H1 (cell line): ENCODE data around the gene SPPL3. TPM values are rescaled to one million over a fixed set of nuclear protein-coding genes. Genes with fewer than 3 reads are reported as not detected.

ENCODE experiments used
- CTCF ChIA-PET: fragments of 300-600 bp; sonication (Branson Sonifier 250); formaldehyde crosslinking; loops from one replicate; lab custom pipeline; 2021; ENCODE audit not compliant: partially characterized antibody; lab: Charles Lee
- POLR2A ChIA-PET: fragments of 300-600 bp; sonication (Branson Sonifier 250); formaldehyde crosslinking; loops from one replicate; lab custom pipeline; 2021; ENCODE audit warnings: inconsistent platforms; ENCODE audit not compliant: partially characterized antibody; lab: Charles Lee
- DNase-seq, 2 experiments: peaks; one replicate each; pipeline versions ENCODE4 v3.0.0 to v3.0.0-alpha.2; 2010 to 2022; ENCODE audit warnings: low spot score in 2 of 2, low read depth in 1 of 2, mixed read lengths in 1 of 2
- FAIRE-seq: peaks from 2 replicates; lab custom pipeline; 2011; peaks lifted over from hg19 to GRCh38; lab: Jason Lieb, UNC
- H2AFZ ChIP-seq: 2 replicates; pipeline ENCODE4 v1.8.1; 2012; ENCODE audit warnings: low read length, inconsistent platforms
- H2AK5ac ChIP-seq: 2 replicates; pipeline ENCODE4 v1.6.1; 2013; ENCODE audit warnings: low read depth, low read length
- H2BK120ac ChIP-seq: replicated peaks from 2 replicates; pipeline ENCODE3; 2013; ENCODE audit warnings: low read depth, low read length, inconsistent platforms
- H2BK12ac ChIP-seq: 2 replicates; pipeline ENCODE4 v1.6.1; 2013; ENCODE audit warnings: low read depth, low read length
- H2BK15ac ChIP-seq: 2 replicates; pipeline ENCODE4 v1.6.1; 2013; ENCODE audit warnings: low read length
- H2BK20ac ChIP-seq: 2 replicates; pipeline ENCODE4 v1.6.1; 2013; ENCODE audit warnings: low read length
- H2BK5ac ChIP-seq: 2 replicates; pipeline ENCODE4 v1.6.1; 2013; ENCODE audit warnings: low read depth, low read length
- H3K14ac ChIP-seq: 2 replicates; pipeline ENCODE4 v1.6.1; 2013; ENCODE audit warnings: inconsistent platforms; ENCODE audit not compliant: insufficient read length
- H3K18ac ChIP-seq: 2 replicates; pipeline ENCODE4 v1.6.1; 2013; ENCODE audit warnings: low read length; ENCODE audit errors: extremely low read depth
- H3K23ac ChIP-seq: 2 replicates; pipeline ENCODE4 v1.6.1; 2013; ENCODE audit warnings: inconsistent platforms; ENCODE audit not compliant: insufficient read length
- H3K23me2 ChIP-seq: 2 replicates; pipeline ENCODE4 v1.6.1; 2013; ENCODE audit warnings: low read depth, low read length
- H3K27ac ChIP-seq: 2 replicates; pipeline ENCODE4 v1.6.1; 2011; ENCODE audit warnings: low read depth, low read length, inconsistent platforms
- H3K27me3 ChIP-seq, 4 experiments: replicated peaks in 1 of 4; 1 replicate in 1 of 4; 2 replicates in 3 of 4; pipeline versions ENCODE4 v1.6.1 to v1.8.1; 2011 to 2013; ENCODE audit warnings: low read length in 3 of 4, mild to moderate bottlenecking in 3 of 4, inconsistent platforms in 2 of 4, mixed read lengths in 2 of 4, moderate library complexity in 1 of 4; ENCODE audit not compliant: control insufficient read depth in 3 of 4, insufficient read depth in 3 of 4; ENCODE audit errors: extremely low read depth in 1 of 4
- H3K36me3 ChIP-seq, 4 experiments: 2 replicates each; pipeline versions ENCODE4 v1.6.1 to v1.8.1; 2011 to 2013; ENCODE audit warnings: mild to moderate bottlenecking in 4 of 4, low read length in 3 of 4, moderate library complexity in 2 of 4, control low read depth in 1 of 4, inconsistent platforms in 1 of 4; ENCODE audit not compliant: insufficient read depth in 4 of 4, control insufficient read depth in 2 of 4
- H3K4ac ChIP-seq: replicated peaks from 2 replicates; pipeline ENCODE3; 2013; ENCODE audit warnings: low read length, low read depth, mixed read lengths, inconsistent platforms; ENCODE audit not compliant: insufficient read length
- H3K4me1 ChIP-seq, 4 experiments: replicated peaks in 1 of 4; 1 replicate in 1 of 4; 2 replicates in 3 of 4; pipeline versions ENCODE4 v1.6.1 to v1.8.1; 2011 to 2013; ENCODE audit warnings: low read length in 3 of 4, inconsistent platforms in 2 of 4, mixed read lengths in 1 of 4; ENCODE audit not compliant: insufficient read depth in 4 of 4, control insufficient read depth in 3 of 4
- H3K4me2 ChIP-seq, 2 experiments: 2 replicates each; pipeline versions ENCODE4 v1.6.1 to v1.8.1; 2011 to 2013; ENCODE audit warnings: low read depth in 2 of 2, low read length in 2 of 2, control low read depth in 1 of 2, inconsistent platforms in 1 of 2, mild to moderate bottlenecking in 1 of 2; ENCODE audit not compliant: insufficient read depth in 1 of 2
- H3K4me3 ChIP-seq, 4 experiments: fragments of 200-600, 300-600 bp in 1 of 4; sonication (generic), shearing (Covaris generic), sonication (Bioruptor Twin) in 1 of 4; 2 replicates each; pipeline versions ENCODE4 v1.5.1 to v1.8.1; 2011 to 2016; ENCODE audit warnings: low read length in 4 of 4, low read depth in 3 of 4, control low read depth in 2 of 4, inconsistent platforms in 2 of 4, mild to moderate bottlenecking in 2 of 4, mixed read lengths in 1 of 4, moderate library complexity in 1 of 4; ENCODE audit not compliant: insufficient read depth in 2 of 4; ENCODE audit errors: extremely low read depth in 1 of 4
- H3K56ac ChIP-seq: replicated peaks from 2 replicates; pipeline ENCODE3; 2013; ENCODE audit warnings: low read depth, mild to moderate bottlenecking, mixed read lengths, low read length, inconsistent platforms; ENCODE audit not compliant: insufficient read length
- H3K79me1 ChIP-seq: 2 replicates; pipeline ENCODE4 v1.6.1; 2013; ENCODE audit warnings: low read depth, low read length, control low read depth
- H3K79me2 ChIP-seq, 2 experiments: 2 replicates each; pipeline versions ENCODE4 v1.6.1 to v1.8.1; 2012 to 2013; ENCODE audit warnings: low read length in 2 of 2, mild to moderate bottlenecking in 2 of 2, inconsistent platforms in 1 of 2; ENCODE audit not compliant: insufficient read depth in 2 of 2, control insufficient read depth in 1 of 2
- H3K9ac ChIP-seq, 4 experiments: replicated peaks in 1 of 4; 1 replicate in 1 of 4; 2 replicates in 3 of 4; pipeline versions ENCODE4 v1.6.1 to v1.8.1; 2011 to 2013; ENCODE audit warnings: low read depth in 3 of 4, low read length in 3 of 4, control low read depth in 2 of 4, mild to moderate bottlenecking in 2 of 4, moderate library complexity in 2 of 4, inconsistent platforms in 1 of 4; ENCODE audit errors: extremely low read depth in 1 of 4
- H3K9me3 ChIP-seq, 2 experiments: 2 replicates each; pipeline versions ENCODE4 v1.6.1 to v1.8.1; 2012 to 2013; ENCODE audit warnings: mild to moderate bottlenecking in 2 of 2, moderate library complexity in 2 of 2, control low read depth in 1 of 2, inconsistent platforms in 1 of 2, low read depth in 1 of 2, low read length in 1 of 2, mixed read lengths in 1 of 2; ENCODE audit not compliant: insufficient read depth in 2 of 2
- H4K20me1 ChIP-seq, 2 experiments: replicated peaks in 1 of 2; 2 replicates each; pipeline versions ENCODE3 to v1.8.1; 2011 to 2013; ENCODE audit warnings: inconsistent platforms in 2 of 2, low read length in 2 of 2, mild to moderate bottlenecking in 1 of 2; ENCODE audit not compliant: insufficient read depth in 2 of 2, control insufficient read depth in 1 of 2
- H4K5ac ChIP-seq: 2 replicates; pipeline ENCODE4 v1.6.1; 2013; ENCODE audit warnings: low read length, low read depth, mixed read lengths, inconsistent platforms; ENCODE audit not compliant: insufficient read length
- H4K8ac ChIP-seq: 2 replicates; pipeline ENCODE4 v1.8.0; 2013; ENCODE audit warnings: mild to moderate bottlenecking, moderate library complexity, low read length, inconsistent platforms; ENCODE audit not compliant: insufficient read depth; ENCODE audit errors: extremely low read depth
- H4K91ac ChIP-seq: replicated peaks from 2 replicates; pipeline ENCODE3; 2013; ENCODE audit warnings: low read length, mixed read lengths, inconsistent platforms; ENCODE audit not compliant: insufficient read length
- BCL11A ChIP-seq, 2 experiments: IDR thresholded peaks; one replicate each; pipeline ENCODE4 v1.6.1; 2011; ENCODE audit warnings: low read depth in 2 of 2, low read length in 2 of 2, mild to moderate bottlenecking in 2 of 2
- BRCA1 ChIP-seq: IDR thresholded peaks from 2 replicates; pipeline ENCODE4 v1.6.1; 2012; ENCODE audit warnings: low read depth, low read length, improper control_type of control experiment
- EP300 ChIP-seq, 2 experiments: IDR thresholded peaks; 1 replicate in 1 of 2; 2 replicates in 1 of 2; pipeline ENCODE4 v1.6.1; 2011 to 2012; ENCODE audit warnings: low read depth in 2 of 2, low read length in 2 of 2, mild to moderate bottlenecking in 2 of 2, borderline replicate concordance in 1 of 2, inconsistent platforms in 1 of 2, moderate library complexity in 1 of 2
- GTF2F1 ChIP-seq: IDR thresholded peaks from 2 replicates; pipeline ENCODE4 v1.6.1; 2012; ENCODE audit warnings: low read depth, low read length, improper control_type of control experiment, borderline replicate concordance
- POLR2AphosphoS5 ChIP-seq: IDR thresholded peaks from 2 replicates; pipeline ENCODE4 v1.6.1; 2011; ENCODE audit warnings: low read depth, low read length
- RFX5 ChIP-seq: IDR thresholded peaks from 2 replicates; pipeline ENCODE4 v1.6.1; 2011; ENCODE audit warnings: low read depth, low read length, improper control_type of control experiment, borderline replicate concordance
- SRF ChIP-seq: IDR thresholded peaks from 2 replicates; pipeline ENCODE4 v1.6.1; 2011; ENCODE audit warnings: mild to moderate bottlenecking, low read depth, low read length, moderate library complexity
- SUZ12 ChIP-seq: fragments of 200-600 bp; sonication (generic); IDR thresholded peaks from 2 replicates; pipeline ENCODE4 v1.6.1; 2012; ENCODE audit warnings: mild to moderate bottlenecking, inconsistent platforms, low read length, moderate library complexity, mixed read lengths
- WGBS, 2 experiments: shearing (Covaris generic) in 1 of 2; methylation state at CpG; one replicate each; pipeline versions ENCODE4 v1.1.6 to v1.1.7; 2013 to 2015; ENCODE audit warnings: low lambda C conversion rate in 2 of 2, mixed read lengths in 2 of 2, inconsistent platforms in 1 of 2, low coverage in 1 of 2, missing lambda C conversion rate in 1 of 2; ENCODE audit not compliant: insufficient replicate concordance in 2 of 2, insufficient coverage in 1 of 2, insufficient read length in 1 of 2; ENCODE audit errors: extremely low coverage in 1 of 2, missing lambda C conversion rate in 1 of 2; 5-methylcytosine and 5-hydroxymethylcytosine counted together
- polyA plus RNA-seq, 7 experiments: library from polyadenylated mRNA; depleted of rRNA in 3 of 7; stranded (reverse) in 5 of 7; unstranded in 2 of 7; fragments of >200 nt in 5 of 7; fragments of 200-250 nt in 2 of 7; gene quantifications; 1 replicate in 5 of 7; 2 replicates in 1 of 7; 4 replicates in 1 of 7; pipeline versions ENCODE4 v1.2.1 to v1.2.3, GENCODE V29; 2011 to 2013; ENCODE audit warnings: missing spikeins in 2 of 7, mixed read lengths in 2 of 7
- total RNA-seq: library from RNA; stranded (reverse); fragmentation: NEBNext Ultra II Directional; extraction: Animal tissue kit (Norgen Biotek cat#: 25700); gene quantifications from 2 replicates; pipeline ENCODE4 v1.2.1, GENCODE V29; 2021
- TF ChIP-seq, protein P1 (sequence below): IDR thresholded peaks from 2 replicates; pipeline ENCODE4 v1.6.1; 2011; ENCODE audit warnings: low read length, improper control_type of control experiment

Gene SPPL3
- total and polyA plus RNA-seq, 2 of the 8 experiments (the other 6 are each of a cell fraction or from before 2014, with no cell fraction given): 27.3 to 48.4 TPM

DNA sequence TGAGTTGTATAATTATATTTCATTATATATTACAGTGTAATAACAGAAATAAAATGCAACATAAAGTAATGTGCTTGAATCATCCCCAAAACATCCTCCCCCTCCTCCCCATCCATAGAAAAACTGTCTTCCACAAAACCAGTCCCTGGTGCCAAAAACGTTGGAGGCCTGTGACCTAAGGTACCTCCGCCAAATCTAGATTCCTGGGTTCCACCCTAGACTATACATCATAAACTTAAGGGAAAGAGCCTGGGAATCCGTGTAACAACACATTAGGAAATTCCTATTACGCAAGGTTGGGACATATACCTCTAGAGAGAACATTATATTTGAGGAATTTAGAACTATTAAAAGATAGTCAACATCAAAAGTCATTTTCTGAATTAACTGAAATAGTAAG lies 38.0 kb downstream of the SPPL3 start:
- no peak for TF ChIP-seq SUZ12
- TF ChIP-seq EP300 (IDR thresholded peaks at IDR 0.05; ENCODE audit: borderline replicate concordance in 1 of 2, low read depth in 2 of 2, low read length in 2 of 2): no peak
- TF ChIP-seq POLR2AphosphoS5: no peak
- TF ChIP-seq SRF: no peak
- TF ChIP-seq, protein P1, sequence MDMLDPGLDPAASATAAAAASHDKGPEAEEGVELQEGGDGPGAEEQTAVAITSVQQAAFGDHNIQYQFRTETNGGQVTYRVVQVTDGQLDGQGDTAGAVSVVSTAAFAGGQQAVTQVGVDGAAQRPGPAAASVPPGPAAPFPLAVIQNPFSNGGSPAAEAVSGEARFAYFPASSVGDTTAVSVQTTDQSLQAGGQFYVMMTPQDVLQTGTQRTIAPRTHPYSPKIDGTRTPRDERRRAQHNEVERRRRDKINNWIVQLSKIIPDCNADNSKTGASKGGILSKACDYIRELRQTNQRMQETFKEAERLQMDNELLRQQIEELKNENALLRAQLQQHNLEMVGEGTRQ: no peak
- no peak for TF ChIP-seq BCL11A (IDR thresholded peaks at IDR 0.05; ENCODE audit: low read depth in 2 of 2, low read length in 2 of 2)
- TF ChIP-seq GTF2F1: no peak
- TF ChIP-seq RFX5: no peak
- no peak for TF ChIP-seq BRCA1
- POLR2A ChIA-PET: interaction anchor here (1.2 kb wide), 2 partner anchors 9 to 13 kb away, joined by 3 read pairs; no protein-coding TSS in a partner anchor
- no peaks in the 10 kb centered on the region for H3K23me2 ChIP-seq
- H4K20me1 ChIP-seq: no peaks in the 10 kb centered on the region
- peaks cover 6% of the 10 kb centered on the region; the same call in 1 of the 2 replicates for H3K79me1 ChIP-seq
- H4K91ac ChIP-seq: no peak overlapping the region
- H3K36me3 ChIP-seq: no peaks in the 10 kb centered on the region
- H2AFZ ChIP-seq: no peak overlapping the region
- H2BK12ac ChIP-seq: no peak overlapping the region
- H2BK15ac ChIP-seq: no peak overlapping the region
- H2AK5ac ChIP-seq: no peak overlapping the region
- H3K14ac ChIP-seq: no peak overlapping the region
- no peak overlapping the region for H4K5ac ChIP-seq
- no peak overlapping the region for H3K4me2 ChIP-seq
- WGBS, 2 experiments: 95% methylated on average over 4 of the region's 4 CpGs; no CpG with 5 or more reads in 1 of the 2 experiments
- no peak overlapping the region for H2BK20ac ChIP-seq
- peaks cover 0 to 5% (median 0%) of the 10 kb centered on the region in 4 experiments; a peak in 2 of 7 replicates for H3K4me1 ChIP-seq
- H2BK5ac ChIP-seq: no peak overlapping the region
- H3K4ac ChIP-seq: no peak overlapping the region
- H2BK120ac ChIP-seq: no peak overlapping the region
- no peak overlapping the region for H3K18ac ChIP-seq
- FAIRE-seq (no peak), DNase-seq (no peak)
- no peak overlapping the region for H4K8ac ChIP-seq
- no peaks in the 10 kb centered on the region for H3K27me3 ChIP-seq
- no peaks in the 10 kb centered on the region for H3K9me3 ChIP-seq
- no peak overlapping the region for H3K4me3 ChIP-seq
- peaks cover 0 to 62% of the 10 kb centered on the region in 2 experiments; a peak in 2 of 4 replicates for H3K79me2 ChIP-seq
- H3K9ac ChIP-seq: no peak overlapping the region
- CTCF ChIA-PET: no interaction called here
- H3K56ac ChIP-seq: no peak overlapping the region
- no peak overlapping the region for H3K27ac ChIP-seq
- H3K23ac ChIP-seq: no peak overlapping the region
